Common myeloid progenitor, CD34-positive (primary cell): ENCODE results near the gene CST6.
"Not testable (repeated sequence)": the region's sequence is repeated elsewhere in the genome, so short reads cannot be mapped to it uniquely, and the experiment has no call there.

Experiments used
- CTCF ChIA-PET: fragments of 350-600 bp; sonication (Branson Sonifier 250); formaldehyde crosslinking; loops from one replicate; lab custom pipeline; 2021; ENCODE audit warnings: antibody characterized with exemption; lab: Charles Lee
- POLR2A ChIA-PET: fragments of 350-600 bp; sonication (Branson Sonifier 250); formaldehyde crosslinking; loops from one replicate; lab custom pipeline; 2021; ENCODE audit warnings: antibody characterized with exemption; lab: Charles Lee
- DNase-seq, 3 donors: peaks; one replicate each; pipeline versions ENCODE4 v3.0.0 to v3.0.0-alpha.2; 2013
- H3K27ac ChIP-seq, 2 experiments: 1 replicate in 1 of 2; 2 replicates in 1 of 2; pipeline ENCODE4 v1.7.0; 2013; ENCODE audit warnings: inconsistent platforms in 2 of 2, low read length in 2 of 2, mild to moderate bottlenecking in 2 of 2, low read depth in 1 of 2, moderate library complexity in 1 of 2; ENCODE audit not compliant: severe bottlenecking in 2 of 2, insufficient read depth in 1 of 2, poor library complexity in 1 of 2
- H3K27me3 ChIP-seq, 5 experiments: replicated peaks in 2 of 5; 1 replicate in 3 of 5; 2 replicates in 2 of 5; pipeline versions ENCODE4 v1.6.1 to v1.7.0; 2013; ENCODE audit warnings: low read length in 4 of 5, mild to moderate bottlenecking in 2 of 5, moderate library complexity in 2 of 5, inconsistent platforms in 1 of 5; ENCODE audit not compliant: insufficient read depth in 5 of 5, control insufficient read depth in 4 of 5
- H3K36me3 ChIP-seq, 4 experiments: 1 replicate in 2 of 4; 2 replicates in 2 of 4; pipeline versions ENCODE4 v1.6.1 to v1.7.0; 2013; ENCODE audit warnings: low read length in 3 of 4, control low read depth in 1 of 4, mild to moderate bottlenecking in 1 of 4; ENCODE audit not compliant: control insufficient read depth in 4 of 4, insufficient read depth in 4 of 4
- H3K4me1 ChIP-seq, 4 experiments: 1 replicate in 3 of 4; 2 replicates in 1 of 4; pipeline versions ENCODE4 v1.6.1 to v1.7.1; 2013; ENCODE audit warnings: low read length in 3 of 4, mild to moderate bottlenecking in 3 of 4, control low read depth in 1 of 4, inconsistent platforms in 1 of 4, moderate library complexity in 1 of 4; ENCODE audit not compliant: control insufficient read depth in 4 of 4, insufficient read depth in 4 of 4; ENCODE audit errors: control extremely low read depth in 1 of 4
- H3K4me3 ChIP-seq, 7 experiments: 1 replicate in 4 of 7; 2 replicates in 3 of 7; pipeline versions ENCODE4 v1.5.1 to v1.7.0; 2013; ENCODE audit warnings: mild to moderate bottlenecking in 7 of 7, low read length in 6 of 7, moderate library complexity in 6 of 7, inconsistent platforms in 2 of 7, low read depth in 2 of 7, control low read depth in 1 of 7; ENCODE audit not compliant: insufficient read depth in 4 of 7, control insufficient read depth in 1 of 7; ENCODE audit errors: extremely low read depth in 1 of 7
- H3K9me3 ChIP-seq, 5 experiments: 1 replicate in 4 of 5; 2 replicates in 1 of 5; pipeline versions ENCODE4 v1.6.1 to v1.7.1; 2013; ENCODE audit warnings: low read length in 4 of 5, mild to moderate bottlenecking in 2 of 5, inconsistent platforms in 1 of 5, low read depth in 1 of 5, moderate library complexity in 1 of 5; ENCODE audit not compliant: control insufficient read depth in 4 of 5, insufficient read depth in 2 of 5; ENCODE audit errors: control extremely low read depth in 1 of 5
- WGBS: methylation state at CpG from one replicate; pipeline ENCODE4 v1.1.5; 2013; ENCODE audit not compliant: insufficient coverage; 5-methylcytosine and 5-hydroxymethylcytosine counted together

Gene CST6

DNA sequence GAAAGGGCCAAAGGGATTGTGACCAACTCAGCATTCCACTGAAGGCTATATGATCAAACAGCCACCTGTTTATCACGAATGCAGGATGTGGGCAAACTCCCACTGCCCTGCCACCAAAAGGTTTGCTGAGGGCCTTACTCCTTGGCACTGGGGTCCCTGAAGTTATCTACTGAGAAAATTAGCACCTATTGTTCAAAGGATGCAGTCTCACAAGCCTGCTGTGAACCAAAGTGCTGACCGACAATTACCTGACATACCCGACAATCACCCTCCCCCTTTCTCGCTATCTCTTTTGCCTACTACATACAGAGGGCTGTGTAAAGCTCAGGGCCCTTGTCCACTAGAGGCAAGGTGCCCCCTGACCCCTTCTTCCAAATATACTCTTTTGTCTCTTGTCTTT lies 1.8 kb upstream of the CST6 start:
- not testable (repeated sequence) for DNase-seq, H3K4me3 ChIP-seq, H3K9me3 ChIP-seq, H3K27ac ChIP-seq
- Histone ChIP-seq H3K27me3 (peaks cover 0 to 31% (median 10%) of the 10 kb centered on the region in 5 experiments), H3K4me1 (peaks cover 0 to 24% (median 20%) of the 10 kb centered on the region in 4 experiments), H3K36me3 (peaks cover 2 to 12% (median 7%) of the 10 kb centered on the region in 4 experiments)
- 95% methylated on average over 4 of the region's 4 CpGs for WGBS
- ChIA-PET CTCF (interaction anchor here (0.7 to 1.3 kb wide), 2 partner anchors 18 to 485 kb away, joined by 3 read pairs; partner anchors contain the start of gene SCYL1), POLR2A (interaction anchor here (0.8 kb wide), 1 partner anchor 12 kb away, joined by 3 read pairs; no protein-coding TSS in a partner anchor)

DNA sequence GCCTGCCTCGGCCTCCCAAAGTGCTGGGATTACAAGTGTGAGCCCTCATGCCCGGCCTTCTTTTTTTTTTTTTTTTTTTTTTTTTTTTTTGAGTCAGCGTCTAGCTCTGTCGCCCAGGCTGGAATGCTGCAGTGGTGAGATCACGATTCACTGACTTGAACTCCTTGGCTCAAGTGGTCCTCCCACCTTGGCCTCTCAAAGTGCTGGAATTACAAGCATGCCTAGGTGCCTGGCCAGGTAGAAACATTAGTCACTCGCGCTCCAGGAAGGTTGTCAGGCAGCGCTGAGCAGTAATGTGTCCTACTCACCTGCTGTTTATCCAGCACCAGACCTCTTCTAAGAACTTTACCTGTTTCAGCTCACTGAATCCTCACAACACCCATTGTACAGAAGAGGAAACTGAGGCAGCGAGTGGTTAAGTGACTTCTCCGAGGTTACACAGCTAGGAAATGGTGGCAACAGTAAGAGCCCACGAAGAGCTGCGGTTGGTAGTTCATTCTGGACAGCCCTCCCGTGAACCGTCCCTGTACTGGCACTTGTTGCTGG lies 496 bp upstream of the CST6 start:
- Histone ChIP-seq H3K4me3 (peak overlapping the region in 2 of 7 experiments; percentile 16 to 42), H3K4me1 (peaks cover 0 to 24% (median 20%) of the 10 kb centered on the region in 4 experiments), H3K27ac (no peak overlapping the region), H3K27me3 (peaks cover 0 to 31% (median 10%) of the 10 kb centered on the region in 5 experiments), H3K36me3 (peaks cover 0 to 1% (median 0%) of the 10 kb centered on the region in 4 experiments), H3K9me3 (no peaks in the 10 kb centered on the region)
- CTCF ChIA-PET: interaction anchor here (1.2 to 2.5 kb wide), 2 partner anchors 9 to 10 kb away, joined by 3 to 7 read pairs; partner anchors contain the start of gene BANF1
- no peak for DNase-seq
- POLR2A ChIA-PET: interaction anchor here (0.7 kb wide), 1 partner anchor 120 kb away, joined by 3 read pairs; no protein-coding TSS in a partner anchor
- WGBS: 61% methylated on average over 10 of the region's 14 CpGs

DNA sequence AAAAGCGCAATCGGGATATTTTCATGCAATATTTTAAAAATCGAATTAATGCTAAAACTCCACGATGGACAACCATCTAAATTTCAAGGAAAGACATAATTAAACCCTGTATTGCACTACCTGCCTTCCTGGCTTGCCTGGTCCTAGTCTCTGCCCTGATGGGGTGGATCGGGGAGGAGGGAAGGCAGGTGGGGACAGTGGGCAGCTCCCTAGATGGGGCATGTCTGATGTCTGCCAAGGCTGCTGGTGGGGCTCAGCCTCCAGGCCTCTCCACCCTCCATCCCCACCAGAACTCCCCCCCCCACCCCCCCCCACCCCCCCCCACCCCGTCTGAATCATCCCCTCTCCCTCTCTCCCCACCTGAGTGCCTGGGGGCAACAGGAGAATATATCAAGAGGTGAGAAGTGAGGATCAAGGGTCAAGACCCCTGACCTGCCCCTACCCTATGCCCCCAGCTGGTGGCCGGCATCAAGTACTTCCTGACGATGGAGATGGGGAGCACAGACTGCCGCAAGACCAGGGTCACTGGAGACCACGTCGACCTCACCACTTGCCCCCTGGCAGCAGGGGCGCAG lies 650 bp downstream of the CST6 start:
- ChIA-PET POLR2A (no interaction called here), CTCF (interaction anchor here (1.2 to 2.5 kb wide), 5 partner anchors 9 to 33 kb away, joined by 3 to 10 read pairs (median 7); partner anchors contain the start of gene BANF1)
- no peak overlapping the region for H3K27ac ChIP-seq
- peaks cover 0 to 21% (median 17%) of the 10 kb centered on the region in 4 experiments for H3K4me1 ChIP-seq
- H3K27me3 ChIP-seq: peaks cover 0 to 31% (median 10%) of the 10 kb centered on the region in 5 experiments
- DNase-seq: no peak
- H3K36me3 ChIP-seq: no peaks in the 10 kb centered on the region
- no peaks in the 10 kb centered on the region for H3K9me3 ChIP-seq
- WGBS: 67% methylated on average over 6 of the region's 12 CpGs
- H3K4me3 ChIP-seq: peak overlapping the region in 1 of 7 experiments; percentile 42

DNA sequence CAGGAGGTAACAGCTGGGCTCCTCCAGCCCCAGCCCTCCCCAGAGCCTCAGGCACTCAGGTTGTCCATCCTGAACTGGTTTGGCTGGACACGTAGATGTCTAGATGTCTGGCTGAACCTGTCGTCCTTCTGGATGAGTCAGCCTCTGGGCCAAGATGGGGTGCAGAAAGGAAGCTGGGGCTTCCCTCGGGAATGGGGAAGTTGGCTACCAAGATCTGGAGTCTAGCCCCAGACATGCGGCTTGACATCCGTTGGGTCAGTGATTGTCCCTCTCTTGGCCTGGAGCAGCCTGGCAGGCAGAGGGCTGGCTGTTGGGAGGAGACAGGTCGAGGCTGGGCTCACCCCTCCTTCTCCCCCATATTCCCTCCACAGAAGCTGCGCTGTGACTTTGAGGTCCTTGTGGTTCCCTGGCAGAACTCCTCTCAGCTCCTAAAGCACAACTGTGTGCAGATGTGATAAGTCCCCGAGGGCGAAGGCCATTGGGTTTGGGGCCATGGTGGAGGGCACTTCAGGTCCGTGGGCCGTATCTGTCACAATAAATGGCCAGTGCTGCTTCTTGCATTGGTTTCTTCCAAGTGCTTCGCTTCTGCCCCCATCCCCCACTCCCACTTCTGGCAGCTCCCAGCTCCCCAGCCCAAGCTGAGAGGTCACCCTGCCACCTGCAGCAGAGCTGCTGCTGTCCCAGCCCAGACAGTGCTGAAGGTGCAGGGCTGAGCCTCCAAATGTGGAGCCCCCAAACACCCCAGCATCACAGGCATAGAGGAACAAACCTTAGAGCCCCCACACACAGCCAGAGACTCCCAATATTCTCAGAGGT lies 1.3 kb downstream of the CST6 start:
- Histone ChIP-seq H3K36me3 (no peaks in the 10 kb centered on the region), H3K4me1 (peaks cover 0 to 21% (median 17%) of the 10 kb centered on the region in 4 experiments), H3K4me3 (peak overlapping the region in 1 of 7 experiments; percentile 14), H3K9me3 (no peaks in the 10 kb centered on the region), H3K27ac (no peak overlapping the region), H3K27me3 (peaks cover 0 to 31% (median 10%) of the 10 kb centered on the region in 5 experiments)
- 26% methylated on average over 10 of the region's 12 CpGs for WGBS
- DNase-seq: peak in 2 of 3 donors; percentile 46 to 52
- ChIA-PET POLR2A (no interaction called here), CTCF (interaction anchor here (1.4 to 2.5 kb wide), 4 partner anchors 9 to 33 kb away, joined by 3 to 10 read pairs (median 7); partner anchors contain the start of gene BANF1)

DNA sequence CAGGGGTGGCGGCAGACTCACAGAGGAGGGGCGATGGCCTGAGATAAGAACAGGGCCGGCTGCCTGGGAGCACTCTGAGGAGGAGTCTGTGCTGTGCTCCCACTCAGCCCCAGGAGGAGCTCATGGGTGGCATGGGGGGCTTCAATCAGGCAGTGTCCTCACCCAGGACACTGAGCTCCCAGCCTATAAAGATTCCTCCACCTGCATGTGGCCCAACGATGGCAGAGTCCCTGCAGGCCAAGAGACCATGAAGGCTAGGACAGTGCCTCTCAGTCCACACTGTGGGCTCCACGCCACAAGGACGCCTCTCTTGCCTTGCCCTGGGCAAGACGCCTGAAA lies 1.9 kb downstream of the CST6 start:
- CTCF ChIA-PET: interaction anchor here (1.4 to 2.5 kb wide), 3 partner anchors 9 to 32 kb away, joined by 3 to 10 read pairs (median 7); no protein-coding TSS in a partner anchor
- no peaks in the 10 kb centered on the region for H3K36me3 ChIP-seq
- 93% methylated on average over 7 of the region's 7 CpGs for WGBS

DNA sequence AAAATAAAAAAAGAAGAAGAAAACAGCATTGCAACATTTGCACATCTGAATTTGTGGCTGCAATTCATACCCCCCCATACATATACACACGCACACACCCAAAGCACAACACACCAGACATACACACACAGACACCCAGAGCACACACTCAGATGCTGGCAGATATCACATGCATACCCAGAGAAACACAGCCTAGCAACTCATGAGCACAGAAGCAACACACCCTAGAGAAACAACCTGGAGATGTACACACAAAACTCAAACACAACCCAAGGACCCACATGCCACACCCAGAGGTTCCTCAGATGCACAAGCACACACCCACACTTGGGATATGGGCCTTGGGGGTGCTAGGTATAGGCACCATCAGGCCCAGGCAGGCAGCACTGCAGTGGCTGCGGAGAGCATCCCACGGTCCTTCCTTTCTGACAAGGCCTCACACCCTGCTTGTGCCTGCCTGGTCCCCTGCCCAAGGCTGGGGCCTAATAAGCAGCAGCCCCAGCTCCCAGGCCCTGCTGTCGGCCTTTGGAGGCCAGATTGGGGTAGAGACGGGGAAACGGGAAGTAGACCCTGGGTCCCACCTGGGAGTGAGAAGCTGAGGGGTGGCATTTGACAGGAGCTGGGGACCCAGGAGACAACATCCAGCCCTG lies 3.1 kb downstream of the CST6 start:
- ChIA-PET CTCF (interaction anchor here (1.1 kb wide), 1 partner anchor 24 kb away, joined by 3 read pairs; no protein-coding TSS in a partner anchor), POLR2A (no interaction called here)
- Histone ChIP-seq H3K27me3 (peaks cover 0 to 31% (median 10%) of the 10 kb centered on the region in 5 experiments), H3K9me3 (no peaks in the 10 kb centered on the region), H3K4me1 (peaks cover 0 to 20% (median 16%) of the 10 kb centered on the region in 4 experiments), H3K4me3 (no peak overlapping the region), H3K36me3 (no peaks in the 10 kb centered on the region), H3K27ac (no peak overlapping the region)
- WGBS: 93% methylated on average over 6 of the region's 6 CpGs
- DNase-seq: no peak

More for the DNA sequence above, 1.9 kb downstream of the CST6 start:
- H3K4me1 ChIP-seq: peaks cover 0 to 20% (median 17%) of the 10 kb centered on the region in 4 experiments
- H3K9me3 ChIP-seq: no peaks in the 10 kb centered on the region
- peaks cover 0 to 31% (median 10%) of the 10 kb centered on the region in 5 experiments for H3K27me3 ChIP-seq
- no peak for DNase-seq
- no peak overlapping the region for H3K27ac ChIP-seq
- POLR2A ChIA-PET: no interaction called here
- H3K4me3 ChIP-seq: no peak overlapping the region
